AG04450 (cell line): ENCODE results near the gene ETV7. TPM values are rescaled to one million over a fixed set of nuclear protein-coding genes. Genes with fewer than 3 reads are reported as not detected.

Experiments
- CTCF ChIA-PET: fragments of 300-600, 350-600 bp; formaldehyde crosslinking; extraction: SDS; loops from one replicate; lab custom pipeline; 2022; ENCODE audit warnings: antibody characterized with exemption, inconsistent platforms; lab: Charles Lee
- POLR2A ChIA-PET: fragments of 350-600 bp; formaldehyde crosslinking; extraction: SDS; loops from one replicate; lab custom pipeline; 2021; ENCODE audit warnings: antibody characterized with exemption, inconsistent platforms; lab: Yijun Ruan, JAX
- DNase-seq: peaks from one replicate; pipeline ENCODE4 v3.0.0-alpha.2; 2011; ENCODE audit warnings: low read depth, low spot score
- H3K27ac ChIP-seq: one replicate; pipeline ENCODE4 v1.5.1; 2012; ENCODE audit warnings: low read depth, low read length, control low read depth
- H3K27me3 ChIP-seq: one replicate; pipeline ENCODE4 v1.6.0; 2012; ENCODE audit warnings: low read length; ENCODE audit not compliant: control insufficient read depth, insufficient read depth
- H3K4me3 ChIP-seq: 2 replicates; pipeline ENCODE4 v1.5.1; 2011; ENCODE audit warnings: mild to moderate bottlenecking, low read depth, low read length, control low read depth
- H3K9me3 ChIP-seq: 2 replicates; pipeline ENCODE4 v1.5.1; 2012; ENCODE audit warnings: low read length; ENCODE audit not compliant: control insufficient read depth, insufficient read depth
- CTCF ChIP-seq: IDR thresholded peaks from 2 replicates; pipeline ENCODE4 v1.5.1; 2011; ENCODE audit warnings: low read depth, low read length, control low read depth, inconsistent platforms
- polyA plus RNA-seq: library from polyadenylated mRNA; depleted of rRNA; stranded (reverse); fragments of >200 nt; gene quantifications from 2 replicates; pipeline ENCODE4 v1.2.3, GENCODE V29; 2011

ETV7 gene
- polyA plus RNA-seq, 1 experiment: 0.41 TPM

- POLR2A ChIA-PET: no interaction called here
- no peak for DNase-seq
- TF ChIP-seq CTCF: no peak
- Histone ChIP-seq H3K27me3 (peaks cover 70% of the 10 kb centered on the region), H3K27ac (no peak overlapping the region), H3K4me3 (no peak overlapping the region), H3K9me3 (no peaks in the 10 kb centered on the region; the same call in 1 of the 2 replicates)
- CTCF ChIA-PET: interaction anchor here (0.6 to 1.5 kb wide), 2 partner anchors 13 to 405 kb away, joined by 4 to 10 read pairs; no protein-coding TSS in a partner anchor
Measured at GRCh38 chr6:36327919-36328236, 59.6 kb downstream of the ETV7 start.

GRCh38 chr6:36327226-36327918 is 60.1 kb downstream of the ETV7 start:
- no peak for TF ChIP-seq CTCF
- peaks cover 66% of the 10 kb centered on the region for H3K27me3 ChIP-seq
- no peaks in the 10 kb centered on the region; the same call in 1 of the 2 replicates for H3K9me3 ChIP-seq
- ChIA-PET CTCF (interaction anchor here (1.5 to 1.6 kb wide), 2 partner anchors 12 to 14 kb away, joined by 4 to 10 read pairs; no protein-coding TSS in a partner anchor), POLR2A (no interaction called here)
- DNase-seq: no peak
- H3K4me3 ChIP-seq: no peak overlapping the region
- no peak overlapping the region for H3K27ac ChIP-seq

GRCh38 chr6:36326356-36326995 is 61.0 kb downstream of the ETV7 start:
- Histone ChIP-seq H3K4me3 (no peak overlapping the region), H3K27ac (no peak overlapping the region), H3K27me3 (peaks cover 59% of the 10 kb centered on the region), H3K9me3 (no peaks in the 10 kb centered on the region; the same call in 1 of the 2 replicates)
- ChIA-PET POLR2A (interaction anchor here (1.2 kb wide), 1 partner anchor 10 kb away, joined by 3 read pairs; no protein-coding TSS in a partner anchor), CTCF (interaction anchor here (0.5 to 1.6 kb wide), 3 partner anchors 13 to 21 kb away, joined by 4 to 10 read pairs (median 4); no protein-coding TSS in a partner anchor)
- DNase-seq: no peak
- TF ChIP-seq CTCF: no peak

GRCh38 chr6:36324715-36325114 is 62.8 kb downstream of the ETV7 start:
- H3K9me3 ChIP-seq: no peaks in the 10 kb centered on the region
- POLR2A ChIA-PET: interaction anchor here (0.6 kb wide), 1 partner anchor 534 kb away, joined by 4 read pairs; no protein-coding TSS in a partner anchor
- H3K27me3 ChIP-seq: peaks cover 59% of the 10 kb centered on the region
- no peak for DNase-seq
- CTCF ChIA-PET: interaction anchor here (1.5 kb wide), 1 partner anchor 16 kb away, joined by 4 read pairs; no protein-coding TSS in a partner anchor
- H3K4me3 ChIP-seq: no peak overlapping the region
- TF ChIP-seq CTCF: no peak
- H3K27ac ChIP-seq: no peak overlapping the region

- no peak for DNase-seq
- TF ChIP-seq CTCF: no peak
- ChIA-PET POLR2A (interaction anchor here (0.6 kb wide), 1 partner anchor 533 kb away, joined by 4 read pairs; no protein-coding TSS in a partner anchor), CTCF (interaction anchor here (1.9 kb wide), 1 partner anchor 17 kb away, joined by 6 read pairs; no protein-coding TSS in a partner anchor)
- Histone ChIP-seq H3K9me3 (no peaks in the 10 kb centered on the region), H3K27me3 (peaks cover 57% of the 10 kb centered on the region), H3K4me3 (no peak overlapping the region), H3K27ac (no peak overlapping the region)
Measured at GRCh38 chr6:36324191-36324590, 63.3 kb downstream of the ETV7 start.
